Fibroblast of skin of left biceps (primary cell): ENCODE results near the gene ZNF326.
A peak's percentile ranks its signal among the peaks of the same experiment; 100 is the strongest.
"Not testable (repeated sequence)": the region's sequence is repeated elsewhere in the genome, so short reads cannot be mapped to it uniquely, and the experiment has no call there.

Experiments
- DNase-seq, 2 experiments: peaks; one replicate each; pipeline ENCODE4 v3.0.0-alpha.2; 2013; ENCODE audit warnings: low read depth in 2 of 2

ZNF326 gene

GRCh38 chr1:89996450-89997110 lies 1.7 kb downstream of the ZNF326 start:
- DNase-seq = no peak

GRCh38 chr1:89997152-89997551 lies 2.2 kb downstream of the ZNF326 start:
- not testable (repeated sequence) for DNase-seq

GRCh38 chr1:89998306-89998705 lies 3.4 kb downstream of the ZNF326 start:
- DNase-seq = peak in 1 of 2 experiments; percentile 9

- DNase-seq = no peak
These were observed 4.3 kb downstream of the ZNF326 start for GRCh38 chr1:89999208-89999607.

GRCh38 chr1:89999628-90000027 lies 4.7 kb downstream of the ZNF326 start:
- DNase-seq = no peak

- DNase-seq = no peak
These were observed 6.2 kb downstream of the ZNF326 start for GRCh38 chr1:90000934-90001676.

GRCh38 chr1:90007979-90008404 lies 13.1 kb downstream of the ZNF326 start:
- no peak for DNase-seq

- no peak for DNase-seq
These were observed 17.4 kb downstream of the ZNF326 start for GRCh38 chr1:90012300-90012699.

GRCh38 chr1:90023691-90024090 lies 28.8 kb downstream of the ZNF326 start:
- no peak for DNase-seq

- no peak for DNase-seq
These were observed 32.4 kb downstream of the ZNF326 start for GRCh38 chr1:90027281-90027680.

GRCh38 chr1:90039652-90040051 lies 44.7 kb downstream of the ZNF326 start:
- no peak for DNase-seq

GRCh38 chr1:90043586-90043985 lies 48.7 kb downstream of the ZNF326 start:
- DNase-seq = no peak

GRCh38 chr1:90044346-90044745 lies 49.4 kb downstream of the ZNF326 start:
- no peak for DNase-seq

- no peak for DNase-seq
These were observed 51.1 kb downstream of the ZNF326 start for GRCh38 chr1:90045853-90046563.

GRCh38 chr1:90046635-90047034 lies 51.7 kb downstream of the ZNF326 start:
- no peak for DNase-seq

GRCh38 chr1:90048043-90048442 lies 53.1 kb downstream of the ZNF326 start:
- DNase-seq = no peak

GRCh38 chr1:90062700-90063643 lies 68.1 kb downstream of the ZNF326 start:
- not testable (repeated sequence) for DNase-seq

GRCh38 chr1:90064109-90064508 lies 69.2 kb downstream of the ZNF326 start:
- not testable (repeated sequence) for DNase-seq

- no peak for DNase-seq
These were observed 72.5 kb downstream of the ZNF326 start for GRCh38 chr1:90067194-90067931.

- DNase-seq = no peak
These were observed 73.8 kb downstream of the ZNF326 start for GRCh38 chr1:90068611-90069280.
